ENCODE measurements around the gene CEP68. TPM values are rescaled to one million over a fixed set of nuclear protein-coding genes. Genes with fewer than 3 reads are reported as not detected.

The CEP68 gene
- total RNA-seq, 4 donors from 2014 or later, result 21.6 to 40.4 (median 25.2) TPM

GRCh38 chr2:65026154-65026553 is 30.1 kb upstream of the CEP68 start:
- peaks cover 0 to 28% (median 3%) of the 10 kb centered on the region in 4 donors for H3K4me1 ChIP-seq
- no peaks in the 10 kb centered on the region for H3K9me3 ChIP-seq
- H3K27me3 ChIP-seq, result no peaks in the 10 kb centered on the region
- peak overlapping the region in 1 of 4 donors; percentile 19 for H3K27ac ChIP-seq
- WGBS, 2 donors, result 94% methylated on average over 8 of the region's 8 CpGs
- no peak overlapping the region for H3K4me3 ChIP-seq
- TF ChIP-seq, protein P1, sequence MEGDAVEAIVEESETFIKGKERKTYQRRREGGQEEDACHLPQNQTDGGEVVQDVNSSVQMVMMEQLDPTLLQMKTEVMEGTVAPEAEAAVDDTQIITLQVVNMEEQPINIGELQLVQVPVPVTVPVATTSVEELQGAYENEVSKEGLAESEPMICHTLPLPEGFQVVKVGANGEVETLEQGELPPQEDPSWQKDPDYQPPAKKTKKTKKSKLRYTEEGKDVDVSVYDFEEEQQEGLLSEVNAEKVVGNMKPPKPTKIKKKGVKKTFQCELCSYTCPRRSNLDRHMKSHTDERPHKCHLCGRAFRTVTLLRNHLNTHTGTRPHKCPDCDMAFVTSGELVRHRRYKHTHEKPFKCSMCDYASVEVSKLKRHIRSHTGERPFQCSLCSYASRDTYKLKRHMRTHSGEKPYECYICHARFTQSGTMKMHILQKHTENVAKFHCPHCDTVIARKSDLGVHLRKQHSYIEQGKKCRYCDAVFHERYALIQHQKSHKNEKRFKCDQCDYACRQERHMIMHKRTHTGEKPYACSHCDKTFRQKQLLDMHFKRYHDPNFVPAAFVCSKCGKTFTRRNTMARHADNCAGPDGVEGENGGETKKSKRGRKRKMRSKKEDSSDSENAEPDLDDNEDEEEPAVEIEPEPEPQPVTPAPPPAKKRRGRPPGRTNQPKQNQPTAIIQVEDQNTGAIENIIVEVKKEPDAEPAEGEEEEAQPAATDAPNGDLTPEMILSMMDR (IDR thresholded peaks at IDR 0.05), result no peak
- TF ChIP-seq POLR2A (IDR thresholded peaks at IDR 0.05), result no peak
- TF ChIP-seq EP300 (IDR thresholded peaks at IDR 0.05), result no peak
- peaks cover 0 to 29% (median 0%) of the 10 kb centered on the region in 3 donors for H3K36me3 ChIP-seq
- no peak for DNase-seq (ENCODE audit: low spot score in 2 of 2)

DNA sequence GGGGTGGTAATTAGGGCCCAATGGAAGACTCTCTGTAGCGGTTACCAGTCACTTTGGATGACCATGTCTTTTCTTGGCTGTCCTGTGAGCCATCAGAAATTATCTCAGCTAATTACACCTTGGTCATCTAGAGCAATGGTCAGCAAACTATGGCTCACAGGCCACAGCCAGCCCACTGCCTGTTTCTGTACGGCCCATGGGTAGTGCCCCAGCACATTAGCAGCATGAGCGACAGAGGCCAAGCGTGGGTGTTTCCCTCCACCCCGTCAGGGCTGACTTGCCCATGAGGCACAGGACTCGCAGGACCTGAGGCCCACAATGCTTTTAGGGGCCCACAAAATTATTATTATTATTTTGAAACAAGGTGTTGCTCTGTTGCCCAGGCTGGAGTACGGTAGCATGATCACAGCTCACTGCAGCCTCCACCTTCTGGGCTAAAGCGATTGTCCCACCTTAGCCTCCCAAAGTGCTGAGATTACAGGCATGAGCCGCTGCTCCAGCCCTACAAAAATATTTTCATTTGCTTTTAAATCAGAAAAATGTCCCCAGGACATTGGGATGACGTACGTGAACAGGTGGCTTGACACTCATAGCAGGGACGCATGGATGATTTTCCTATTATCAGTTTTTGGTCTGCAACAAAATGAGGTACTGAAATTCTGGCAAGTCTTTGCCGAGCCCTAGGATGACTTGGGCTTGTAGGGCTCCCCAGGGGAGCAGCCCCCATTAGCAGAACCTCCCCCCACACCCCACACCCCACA is 29.3 kb upstream of the CEP68 start:
- Histone ChIP-seq H3K27me3 (no peaks in the 10 kb centered on the region), H3K27ac (peak overlapping the region in 1 of 4 donors; percentile 10), H3K36me3 (peaks cover 0 to 22% (median 0%) of the 10 kb centered on the region in 3 donors), H3K4me3 (no peak overlapping the region), H3K9me3 (no peaks in the 10 kb centered on the region), H3K4me1 (peaks cover 0 to 34% (median 10%) of the 10 kb centered on the region in 4 donors)
- TF ChIP-seq POLR2A (IDR thresholded peaks at IDR 0.05) (no peak), EP300 (IDR thresholded peaks at IDR 0.05) (no peak)
- TF ChIP-seq, protein P1 (IDR thresholded peaks at IDR 0.05), result no peak
- 92 to 95% methylated on average over 13 of the region's 13 CpGs for WGBS, 2 donors
- no peak for DNase-seq (ENCODE audit: low spot score in 2 of 2)

DNA sequence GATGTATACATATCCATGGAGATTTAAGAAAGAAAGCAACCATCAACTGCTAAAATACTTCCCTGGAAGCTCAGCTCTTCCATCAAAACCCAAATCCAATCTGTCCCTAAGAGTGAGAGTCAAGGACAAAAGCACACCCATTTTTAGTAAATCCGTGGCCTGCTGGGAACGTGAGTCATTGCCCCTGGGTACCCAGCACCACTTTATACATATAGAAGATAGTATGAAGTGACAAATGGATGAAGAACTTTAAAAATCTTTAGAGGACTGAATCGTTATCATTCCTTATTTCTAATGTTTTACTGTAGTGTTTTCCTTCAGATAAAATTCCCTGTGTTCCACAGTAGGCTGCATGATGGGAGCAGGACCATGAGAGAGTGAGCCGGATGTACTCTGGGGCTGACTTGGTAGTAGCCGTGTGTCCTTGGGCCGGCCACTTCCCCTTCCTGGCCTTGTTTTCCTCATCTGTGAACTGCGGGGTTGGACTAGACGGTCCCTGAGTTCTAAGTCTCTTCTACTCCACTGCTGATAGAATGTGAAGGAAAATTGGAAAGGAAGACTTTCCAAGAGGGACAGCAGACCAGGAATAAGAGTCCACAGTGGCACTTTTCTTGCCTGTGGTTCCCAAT is 28.5 kb upstream of the CEP68 start:
- peaks cover 0 to 14% (median 0%) of the 10 kb centered on the region in 3 donors for H3K36me3 ChIP-seq
- H3K4me3 ChIP-seq, result no peak overlapping the region
- WGBS, 2 donors, result 74 to 90% methylated on average over 8 of the region's 8 CpGs
- H3K9me3 ChIP-seq, result no peaks in the 10 kb centered on the region
- no peaks in the 10 kb centered on the region for H3K27me3 ChIP-seq
- TF ChIP-seq, protein P1 (IDR thresholded peaks at IDR 0.05), result no peak
- TF ChIP-seq POLR2A (IDR thresholded peaks at IDR 0.05) (no peak), EP300 (IDR thresholded peaks at IDR 0.05) (no peak)
- peaks cover 0 to 40% (median 15%) of the 10 kb centered on the region in 4 donors for H3K4me1 ChIP-seq
- DNase-seq (ENCODE audit: low spot score in 2 of 2), result no peak
- H3K27ac ChIP-seq, result no peak overlapping the region

DNA sequence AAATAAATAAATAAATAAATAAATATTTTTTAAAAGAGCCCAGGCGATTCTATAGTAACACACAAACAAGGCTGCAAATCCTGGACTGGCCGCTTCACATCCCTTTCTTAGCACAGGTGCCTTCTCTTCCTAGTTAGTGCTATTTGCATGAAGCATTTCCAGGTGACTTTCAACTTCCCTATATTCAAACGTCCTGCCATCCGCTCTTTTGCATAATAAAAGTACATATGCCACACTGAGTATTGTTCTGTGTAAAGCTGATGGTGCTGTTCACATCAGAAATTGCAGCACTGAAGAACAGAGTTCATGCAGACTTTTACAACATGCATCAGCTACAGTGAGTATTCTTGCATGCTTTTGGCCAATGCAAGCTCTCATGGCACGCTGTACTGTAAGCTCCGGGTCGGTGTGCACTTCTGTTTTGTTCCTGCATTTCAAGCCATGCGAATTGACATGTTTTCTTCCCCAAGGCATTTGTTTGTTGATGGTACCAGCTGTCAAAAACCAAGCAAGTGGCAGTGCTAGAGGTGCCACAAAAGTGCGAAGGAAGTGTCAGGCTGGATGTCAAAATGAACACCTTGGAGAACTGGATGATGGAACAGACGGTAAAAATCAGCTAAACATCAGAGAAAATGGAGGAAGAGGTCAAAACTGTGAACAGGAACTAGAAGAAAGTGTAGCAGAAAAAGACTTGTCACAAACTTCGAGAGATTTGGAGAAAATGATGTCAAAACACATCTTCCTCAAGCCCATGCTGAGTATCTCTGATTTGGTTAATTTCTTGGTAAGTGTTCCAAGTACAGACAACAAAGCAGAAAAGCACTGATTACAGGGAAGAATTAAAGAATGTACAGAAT is 25.5 kb upstream of the CEP68 start:
- H3K4me1 ChIP-seq, result peaks cover 0 to 37% (median 15%) of the 10 kb centered on the region in 4 donors
- WGBS, 2 donors, result 83 to 84% methylated on average over 11 of the region's 11 CpGs
- H3K9me3 ChIP-seq, result no peaks in the 10 kb centered on the region
- H3K4me3 ChIP-seq, result no peak overlapping the region
- H3K27me3 ChIP-seq, result no peaks in the 10 kb centered on the region
- H3K27ac ChIP-seq, result peak overlapping the region in 1 of 4 donors; percentile 17
- H3K36me3 ChIP-seq, result no peaks in the 10 kb centered on the region
- DNase-seq (ENCODE audit: low spot score in 2 of 2), result no peak
- TF ChIP-seq, protein P1 (IDR thresholded peaks at IDR 0.05), result no peak
- no peak for TF ChIP-seq POLR2A (IDR thresholded peaks at IDR 0.05)
- no peak for TF ChIP-seq EP300 (IDR thresholded peaks at IDR 0.05)

All from tibial nerve (tissue), 4 donors.